Measurements from ENCODE around the gene PODXL2. TPM values are rescaled to one million over a fixed set of nuclear protein-coding genes. Genes with fewer than 3 reads are reported as not detected.

The PODXL2 gene
- total and polyA plus RNA-seq, 7 experiments from 2014 or later: 2.2 to 6.5 (median 3.6) TPM

- Mint-ChIP-seq H3K9me3 (peaks cover 0 to 2% (median 0%) of the 10 kb centered on the region in 11 donors), H3K27me3 (no peaks in the 10 kb centered on the region), H3K27ac (no peak overlapping the region), H3K4me3 (no peak overlapping the region), H3K4me1 (peaks cover 0 to 5% (median 3%) of the 10 kb centered on the region in 7 donors), H3K36me3 (no peaks in the 10 kb centered on the region)
- H3K27me3 ChIP-seq (ENCODE audit: control insufficient read depth in 2 of 2, insufficient read depth in 2 of 2, low read length in 2 of 2): no peaks in the 10 kb centered on the region
- H3K4me1 ChIP-seq (ENCODE audit: control insufficient read depth in 2 of 2, insufficient read depth in 2 of 2, low read length in 2 of 2): no peaks in the 10 kb centered on the region
- ChIA-PET POLR2A (no interaction called here), CTCF (interaction anchor here (0.6 to 5.1 kb wide), 4 partner anchors 41 to 119 kb away, joined by 3 to 21 read pairs (median 11); no protein-coding TSS in a partner anchor)
- H3K4me3 ChIP-seq (ENCODE audit: low read length): no peak overlapping the region
- ATAC-seq: no peak
- intact Hi-C loops (cut with micrococcal nuclease): no loop called here
- H3K27ac ChIP-seq (ENCODE audit: low read depth, low read length): no peak overlapping the region
- H3K9me3 ChIP-seq (ENCODE audit: control insufficient read depth in 2 of 3, low read length in 3 of 3): no peaks in the 10 kb centered on the region
- DNase-seq: no peak
- H3K36me3 ChIP-seq (ENCODE audit: control insufficient read depth in 2 of 3, insufficient read depth in 3 of 3, low read length in 3 of 3): no peaks in the 10 kb centered on the region
These were observed 64.4 kb downstream of the PODXL2 start for GRCh38 chr3:127693336-127693843.

- H3K4me3 ChIP-seq (ENCODE audit: low read length): no peak overlapping the region
- intact Hi-C loops (cut with micrococcal nuclease): loop anchor here (1.0 kb wide), 3 partner anchors 42 to 119 kb away; no protein-coding TSS in a partner anchor
- H3K36me3 ChIP-seq (ENCODE audit: control insufficient read depth in 2 of 3, insufficient read depth in 3 of 3, low read length in 3 of 3): no peaks in the 10 kb centered on the region
- no peaks in the 10 kb centered on the region for H3K9me3 ChIP-seq (ENCODE audit: control insufficient read depth in 2 of 3, low read length in 3 of 3)
- DNase-seq (peak in 6 of 9 donors; percentile 33 to 60 (median 43)), ATAC-seq (peak; percentile 70)
- CTCF ChIA-PET: interaction anchor here (0.5 to 5.1 kb wide), 12 partner anchors 11 to 1153 kb away, joined by 3 to 21 read pairs (median 4); partner anchors contain the start of gene TPRA1
- Mint-ChIP-seq H3K9me3 (peaks cover 0 to 2% (median 0%) of the 10 kb centered on the region in 11 donors), H3K27me3 (no peaks in the 10 kb centered on the region), H3K36me3 (no peaks in the 10 kb centered on the region), H3K4me1 (peaks cover 0 to 5% (median 3%) of the 10 kb centered on the region in 7 donors), H3K4me3 (no peak overlapping the region), H3K27ac (no peak overlapping the region)
- H3K4me1 ChIP-seq (ENCODE audit: control insufficient read depth in 2 of 2, insufficient read depth in 2 of 2, low read length in 2 of 2): no peaks in the 10 kb centered on the region
- no peaks in the 10 kb centered on the region for H3K27me3 ChIP-seq (ENCODE audit: control insufficient read depth in 2 of 2, insufficient read depth in 2 of 2, low read length in 2 of 2)
- POLR2A ChIA-PET: interaction anchor here (0.5 to 1.0 kb wide), 2 partner anchors 17 to 104 kb away, joined by 3 read pairs; partner anchors contain the start of gene TPRA1
- no peak overlapping the region for H3K27ac ChIP-seq (ENCODE audit: low read depth, low read length)
These were observed 65.7 kb downstream of the PODXL2 start for GRCh38 chr3:127694467-127695215.

GRCh38 chr3:127697551-127698240 lies 68.7 kb downstream of the PODXL2 start:
- Histone ChIP-seq H3K27ac (ENCODE audit: low read depth, low read length) (no peak overlapping the region), H3K4me3 (ENCODE audit: low read length) (no peak overlapping the region), H3K9me3 (ENCODE audit: control insufficient read depth in 2 of 3, low read length in 3 of 3) (no peaks in the 10 kb centered on the region), H3K4me1 (ENCODE audit: control insufficient read depth in 2 of 2, insufficient read depth in 2 of 2, low read length in 2 of 2) (no peaks in the 10 kb centered on the region), H3K36me3 (ENCODE audit: control insufficient read depth in 2 of 3, insufficient read depth in 3 of 3, low read length in 3 of 3) (no peaks in the 10 kb centered on the region), H3K27me3 (ENCODE audit: control insufficient read depth in 2 of 2, insufficient read depth in 2 of 2, low read length in 2 of 2) (no peaks in the 10 kb centered on the region)
- peak overlapping the region in 2 of 10 donors; percentile 31 to 52 for H3K4me3 Mint-ChIP-seq
- H3K36me3 Mint-ChIP-seq: no peaks in the 10 kb centered on the region
- peaks cover 0 to 2% (median 0%) of the 10 kb centered on the region in 11 donors for H3K9me3 Mint-ChIP-seq
- H3K27me3 Mint-ChIP-seq: peaks cover 0 to 5% (median 0%) of the 10 kb centered on the region in 5 donors
- peak overlapping the region in 1 of 9 donors; percentile 77 for H3K27ac Mint-ChIP-seq
- ChIA-PET CTCF (interaction anchor here (0.8 to 5.1 kb wide), 3 partner anchors 14 to 123 kb away, joined by 3 to 21 read pairs (median 3); no protein-coding TSS in a partner anchor), POLR2A (interaction anchor here (1.0 kb wide), 1 partner anchor 9 kb away, joined by 5 read pairs; no protein-coding TSS in a partner anchor)
- intact Hi-C loops (cut with micrococcal nuclease): loop anchor here (1.0 to 2.0 kb wide), 3 partner anchors 25 to 107 kb away; partner anchors contain the start of genes ABTB1 (in 2 of the 2) and TPRA1 (in 1 of the 2)
- peaks cover 0 to 5% (median 4%) of the 10 kb centered on the region in 7 donors for H3K4me1 Mint-ChIP-seq
- ATAC-seq (peak; percentile 76), DNase-seq (peak in 8 of 9 donors; percentile 27 to 59 (median 48))

GRCh38 chr3:127698286-127698685 lies 69.3 kb downstream of the PODXL2 start:
- peaks cover 0 to 5% (median 4%) of the 10 kb centered on the region in 7 donors for H3K4me1 Mint-ChIP-seq
- no peak overlapping the region for H3K27ac Mint-ChIP-seq
- peaks cover 0 to 3% (median 0%) of the 10 kb centered on the region in 5 donors for H3K36me3 Mint-ChIP-seq
- H3K9me3 Mint-ChIP-seq: peaks cover 0 to 3% (median 0%) of the 10 kb centered on the region in 11 donors
- Histone ChIP-seq H3K4me1 (ENCODE audit: control insufficient read depth in 2 of 2, insufficient read depth in 2 of 2, low read length in 2 of 2) (no peaks in the 10 kb centered on the region), H3K36me3 (ENCODE audit: control insufficient read depth in 2 of 3, insufficient read depth in 3 of 3, low read length in 3 of 3) (no peaks in the 10 kb centered on the region), H3K27me3 (ENCODE audit: control insufficient read depth in 2 of 2, insufficient read depth in 2 of 2, low read length in 2 of 2) (no peaks in the 10 kb centered on the region), H3K9me3 (ENCODE audit: control insufficient read depth in 2 of 3, low read length in 3 of 3) (no peaks in the 10 kb centered on the region), H3K4me3 (ENCODE audit: low read length) (no peak overlapping the region), H3K27ac (ENCODE audit: low read depth, low read length) (no peak overlapping the region)
- H3K4me3 Mint-ChIP-seq: peak overlapping the region in 1 of 10 donors; percentile 16
- DNase-seq: no peak
- ChIA-PET POLR2A (interaction anchor here (1.0 kb wide), 2 partner anchors 9 to 26 kb away, joined by 3 to 5 read pairs; no protein-coding TSS in a partner anchor), CTCF (no interaction called here)
- peaks cover 0 to 5% (median 0%) of the 10 kb centered on the region in 5 donors for H3K27me3 Mint-ChIP-seq
- no peak for ATAC-seq
- intact Hi-C loops (cut with micrococcal nuclease): no loop called here

- H3K27ac ChIP-seq (ENCODE audit: low read depth, low read length): no peak overlapping the region
- peaks cover 0 to 8% (median 0%) of the 10 kb centered on the region in 5 donors for H3K27me3 Mint-ChIP-seq
- no peak overlapping the region for H3K4me3 ChIP-seq (ENCODE audit: low read length)
- ATAC-seq: no peak
- H3K36me3 Mint-ChIP-seq: peaks cover 0 to 8% (median 0%) of the 10 kb centered on the region in 5 donors
- H3K4me1 ChIP-seq (ENCODE audit: control insufficient read depth in 2 of 2, insufficient read depth in 2 of 2, low read length in 2 of 2): no peaks in the 10 kb centered on the region
- no peaks in the 10 kb centered on the region for H3K27me3 ChIP-seq (ENCODE audit: control insufficient read depth in 2 of 2, insufficient read depth in 2 of 2, low read length in 2 of 2)
- no peak overlapping the region for H3K4me3 Mint-ChIP-seq
- no peak overlapping the region for H3K27ac Mint-ChIP-seq
- intact Hi-C loops (cut with micrococcal nuclease): no loop called here
- H3K36me3 ChIP-seq (ENCODE audit: control insufficient read depth in 2 of 3, insufficient read depth in 3 of 3, low read length in 3 of 3): no peaks in the 10 kb centered on the region
- ChIA-PET CTCF (no interaction called here), POLR2A (interaction anchor here (0.6 to 1.0 kb wide), 3 partner anchors 10 to 27 kb away, joined by 3 to 5 read pairs (median 3); no protein-coding TSS in a partner anchor)
- peaks cover 0 to 5% (median 4%) of the 10 kb centered on the region in 7 donors for H3K4me1 Mint-ChIP-seq
- H3K9me3 Mint-ChIP-seq: peaks cover 0 to 8% (median 0%) of the 10 kb centered on the region in 11 donors
- DNase-seq: no peak
- H3K9me3 ChIP-seq (ENCODE audit: control insufficient read depth in 2 of 3, low read length in 3 of 3): no peaks in the 10 kb centered on the region
These were observed 69.9 kb downstream of the PODXL2 start for GRCh38 chr3:127698691-127699415.

Data from naive thymus-derived CD4-positive, alpha-beta T cell (primary cell).